SHP77 (cell line): Measurements from ENCODE around the gene IL17RB.

Experiments
- DNase-seq, 2 experiments: peaks; one replicate each; lab custom pipeline; 2025; lab: John Stamatoyannopoulos, UW

The IL17RB gene

GRCh38 chr3:53846134-53846850, at the start of gene IL17RB, which contains the start of gene CHDH:
IL17RB (plus strand) TSS chr3:53846568; CDS start chr3:53846589, 21 bp downstream.
CHDH (minus strand) TSS chr3:53846419; CDS start chr3:53824008, 22,411 bp downstream.
- no peak for DNase-seq

- DNase-seq = no peak
Measured at GRCh38 chr3:53798144-53798543, 48.2 kb upstream of the IL17RB start.

DNA sequence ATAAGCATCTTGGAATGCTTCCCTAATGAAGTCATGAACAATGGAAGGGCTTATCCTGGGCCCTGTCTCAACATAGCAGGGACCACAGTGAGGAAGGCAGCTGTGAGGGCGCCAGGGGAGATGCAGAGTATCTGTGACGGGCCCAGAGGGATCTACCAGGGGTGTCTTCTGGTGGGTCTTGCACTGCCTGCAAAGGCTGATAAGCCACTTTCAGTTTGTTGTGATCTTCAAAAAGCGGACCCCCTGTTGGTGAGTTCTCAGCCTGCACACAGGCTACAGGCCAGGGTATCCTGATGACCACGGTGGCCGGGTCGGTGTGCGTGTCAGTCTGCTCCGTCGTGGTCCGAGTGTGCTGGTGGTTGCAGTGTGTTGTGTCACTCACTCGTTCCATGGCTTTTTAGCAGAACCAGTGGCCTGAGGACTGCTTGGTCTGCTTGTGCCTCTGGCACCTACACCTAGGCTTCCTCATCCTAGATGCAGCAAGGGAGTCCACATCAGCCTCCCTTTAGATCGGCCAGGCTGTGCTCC, 47.0 kb upstream of the IL17RB start:
- DNase-seq = no peak

- no peak for DNase-seq
Measured at GRCh38 chr3:53800041-53800906, 46.1 kb upstream of the IL17RB start.

GRCh38 chr3:53801319-53801718, 45.0 kb upstream of the IL17RB start:
- no peak for DNase-seq

- no peak for DNase-seq
Measured at GRCh38 chr3:53802256-53802880, 44.0 kb upstream of the IL17RB start.

- DNase-seq = no peak
Measured at GRCh38 chr3:53803124-53803815, 43.1 kb upstream of the IL17RB start.

GRCh38 chr3:53803816-53804695, 42.3 kb upstream of the IL17RB start:
- DNase-seq = no peak

DNA sequence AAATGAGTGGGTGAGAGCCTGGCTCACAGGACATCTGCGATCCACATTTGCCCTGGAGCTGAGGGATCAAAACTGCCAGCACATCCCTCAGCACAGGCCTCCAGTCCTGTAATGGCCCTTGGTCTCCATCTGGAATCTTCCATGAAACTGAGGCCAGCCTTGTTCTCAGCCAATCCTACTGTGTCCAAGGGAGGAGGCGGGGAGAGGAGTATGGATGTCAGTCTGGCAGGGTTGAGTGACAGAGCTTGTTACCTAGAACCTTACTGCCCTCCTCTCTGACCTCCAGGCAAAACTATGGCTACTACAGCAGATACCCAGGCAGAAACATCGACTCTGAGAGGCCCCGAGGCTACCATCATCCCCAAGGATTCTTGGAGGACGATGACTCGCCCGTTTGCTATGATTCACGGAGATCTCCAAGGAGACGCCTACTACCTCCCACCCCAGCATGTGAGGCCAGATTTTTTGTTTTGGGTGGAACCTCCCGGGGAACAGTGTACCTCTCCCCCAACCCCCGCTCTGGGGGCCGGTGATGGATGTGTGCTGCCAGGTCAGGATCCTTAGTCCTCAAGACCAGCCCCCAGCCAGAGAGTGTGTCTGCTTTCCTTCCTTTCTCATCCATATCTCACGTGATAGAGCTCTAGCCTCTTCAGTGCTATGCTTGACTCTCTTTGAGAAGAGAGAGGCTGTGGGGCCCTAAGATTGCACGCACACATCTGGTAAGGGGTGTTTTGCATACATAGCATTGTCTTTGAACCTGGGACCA, 41.5 kb upstream of the IL17RB start:
- no peak for DNase-seq

- DNase-seq = no peak
Measured at GRCh38 chr3:53805463-53806159, 40.8 kb upstream of the IL17RB start.

DNA sequence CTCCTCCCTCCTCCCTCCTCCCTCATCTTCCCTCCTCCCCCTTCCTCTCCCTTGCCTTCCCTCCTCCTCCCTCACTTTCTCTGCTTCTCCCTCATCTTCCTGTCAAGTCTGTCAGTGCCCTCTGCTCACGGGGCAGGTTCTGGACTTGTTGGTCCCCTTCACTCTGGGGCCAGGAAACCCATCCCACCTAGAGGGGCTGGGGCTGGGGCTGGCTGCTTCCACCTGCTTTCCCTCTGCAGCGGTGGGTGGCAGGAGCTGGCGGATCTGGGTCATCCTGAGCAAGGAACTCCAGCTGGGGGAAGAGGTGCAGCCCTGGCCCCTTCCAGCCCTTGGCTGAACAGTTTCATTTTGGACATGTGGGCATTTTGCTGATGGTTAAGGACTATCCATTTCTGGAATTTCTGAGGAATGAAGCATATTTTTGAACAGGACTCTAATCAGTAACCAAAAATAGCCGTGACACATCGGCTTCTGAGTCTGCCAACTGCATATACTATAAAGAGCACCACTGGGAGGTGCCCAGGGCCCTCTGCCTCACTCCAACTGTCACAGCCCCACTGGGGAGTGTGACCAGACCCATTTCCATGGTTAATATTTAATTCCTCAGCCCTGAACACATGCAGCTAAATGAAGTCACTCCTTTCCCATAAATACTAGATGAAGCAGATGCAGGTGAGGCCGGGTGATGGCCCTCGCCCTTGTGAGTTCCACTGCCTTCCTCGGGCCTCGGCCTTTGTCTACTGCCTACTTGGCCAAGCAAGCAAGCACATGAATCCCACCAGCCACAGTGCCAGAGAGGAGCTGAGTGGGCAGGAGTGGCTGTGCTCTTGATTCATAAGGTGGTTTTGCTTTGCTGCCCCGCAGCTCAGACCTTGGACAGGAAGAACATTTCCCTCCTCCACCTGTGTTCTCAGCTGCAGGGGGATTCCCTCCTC, 39.9 kb upstream of the IL17RB start:
- DNase-seq = no peak

DNA sequence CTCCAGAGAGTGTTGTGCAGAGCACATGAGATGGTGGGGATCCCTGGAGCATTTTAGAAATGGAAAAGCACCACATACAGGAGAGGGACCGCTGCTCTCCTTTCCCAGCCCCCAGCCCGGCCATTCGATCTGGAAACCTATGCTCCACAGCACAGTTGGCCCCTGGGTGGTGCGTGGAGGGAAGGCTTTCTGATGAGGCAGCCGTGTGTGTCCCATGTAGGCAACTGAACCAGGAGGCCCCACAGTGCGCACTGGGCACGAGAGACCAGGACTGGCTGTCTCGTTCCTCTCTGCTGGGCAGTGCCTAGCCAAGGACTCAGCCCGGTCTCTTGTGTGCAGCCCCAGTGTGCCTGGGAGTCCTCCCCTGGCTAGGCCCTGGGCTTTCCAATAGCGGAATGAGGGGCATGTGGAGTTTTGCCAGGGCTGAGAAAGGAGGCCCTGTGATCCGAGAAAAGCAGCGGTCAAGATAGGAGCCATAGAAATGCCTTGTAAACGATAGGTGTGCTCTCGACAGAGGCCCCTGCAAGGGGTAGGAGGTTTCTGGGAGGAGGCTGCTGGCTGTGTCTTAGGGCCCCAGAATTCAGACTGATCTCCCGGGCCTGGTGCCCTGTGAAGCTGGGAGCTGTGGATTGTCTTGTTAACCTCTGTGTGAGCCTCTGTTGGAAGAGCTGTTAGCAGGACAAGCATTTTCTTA, 39.1 kb upstream of the IL17RB start:
- DNase-seq = no peak

DNA sequence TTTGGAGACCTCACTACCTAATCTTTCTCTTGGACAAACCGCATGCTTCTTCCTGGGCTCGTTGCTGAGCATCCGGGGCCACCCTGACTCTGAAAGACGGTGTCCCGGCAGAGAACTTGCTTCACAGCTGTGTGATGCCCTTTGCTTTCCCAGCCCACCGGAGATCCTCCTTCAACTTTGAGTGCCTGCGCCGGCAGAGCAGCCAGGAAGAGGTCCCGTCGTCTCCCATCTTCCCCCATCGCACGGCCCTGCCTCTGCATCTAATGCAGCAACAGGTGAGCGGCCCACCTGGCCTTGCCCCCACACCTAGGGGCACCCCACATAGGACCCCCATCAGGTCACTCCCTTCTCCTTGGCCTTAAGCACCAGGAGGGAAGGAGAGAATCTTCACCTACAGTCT, 37.9 kb upstream of the IL17RB start:
- DNase-seq = no peak

- no peak for DNase-seq
Measured at GRCh38 chr3:53809267-53809666, 37.1 kb upstream of the IL17RB start.

DNA sequence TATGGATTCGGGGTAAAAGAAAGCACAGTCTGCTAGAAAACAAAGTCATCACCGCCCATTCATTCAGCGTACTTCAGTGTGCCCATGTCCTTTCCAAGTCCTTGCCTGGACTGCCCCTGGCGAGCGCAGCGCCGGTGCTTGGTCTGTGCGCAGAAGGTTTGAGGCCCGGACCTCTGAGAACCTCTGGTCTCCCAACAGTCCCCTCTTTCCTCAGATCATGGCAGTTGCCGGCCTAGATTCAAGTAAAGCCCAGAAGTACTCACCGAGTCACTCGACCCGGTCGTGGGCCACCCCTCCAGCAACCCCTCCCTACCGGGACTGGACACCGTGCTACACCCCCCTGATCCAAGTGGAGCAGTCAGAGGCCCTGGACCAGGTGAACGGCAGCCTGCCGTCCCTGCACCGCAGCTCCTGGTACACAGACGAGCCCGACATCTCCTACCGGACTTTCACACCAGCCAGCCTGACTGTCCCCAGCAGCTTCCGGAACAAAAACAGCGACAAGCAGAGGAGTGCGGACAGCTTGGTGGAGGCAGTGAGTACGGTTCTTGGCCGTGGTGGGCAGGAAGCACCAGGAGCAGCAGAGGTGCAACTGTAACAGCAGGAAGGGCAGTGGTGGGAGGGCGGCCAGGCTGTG, 36.5 kb upstream of the IL17RB start:
- no peak for DNase-seq

- no peak for DNase-seq
Measured at GRCh38 chr3:53811143-53811927, 35.0 kb upstream of the IL17RB start.
